K562 (cell line): ENCODE results near the gene C11orf42. TPM values are rescaled to one million over a fixed set of nuclear protein-coding genes. Genes with fewer than 3 reads are reported as not detected.

Source experiments
- ATAC-seq: fragments of 200-7000 bp; cut with Tn5 transposase; 3 replicates; pipeline ENCODE4 v1.9.1; 2020; ENCODE audit warnings: moderate library complexity
- BruUV-seq: library from RNA; stranded (reverse); fragments of 400-500 nt; replicated peaks from 2 replicates; lab custom pipeline; 2021; lab: Mats Ljungman, UMichigan
- CTCF ChIA-PET: fragments of 300-600 bp; formaldehyde crosslinking; extraction: SDS; loops from one replicate; lab custom pipeline; 2021; ENCODE audit warnings: low intra/inter-chr PET ratio; lab: Yijun Ruan, JAX
- POLR2A ChIA-PET: fragments of 300-600, 350-650 bp; sonication (Branson Sonifier 250); formaldehyde crosslinking; extraction: SDS; loops from one replicate; lab custom pipeline; 2021; ENCODE audit warnings: antibody characterized with exemption, inconsistent platforms; lab: Yijun Ruan, JAX
- DNase-seq, 4 experiments: peaks; one replicate each; pipeline versions ENCODE4 v3.0.0 to v3.0.0-alpha.2; 2011 to 2018; ENCODE audit warnings: low spot score in 3 of 4, mixed read lengths in 3 of 4; ENCODE audit errors: extremely low read depth in 1 of 4
- FAIRE-seq: peaks from 2 replicates; lab custom pipeline; 2011; peaks lifted over from hg19 to GRCh38; lab: Jason Lieb, UNC
- H2AFZ ChIP-seq: 2 replicates; pipeline ENCODE4 v1.6.0; 2011; ENCODE audit warnings: low read depth, low read length, control low read depth, inconsistent platforms
- H3K27ac ChIP-seq: fragments of 200-600 bp; 3 replicates; pipeline ENCODE4 v1.8.0; 2011; ENCODE audit warnings: low read depth, mild to moderate bottlenecking, control low read depth, inconsistent platforms, low read length, moderate library complexity, mixed read lengths; ENCODE audit errors: extremely low read depth
- H3K27me3 ChIP-seq, 2 experiments: fragments of 300-600 bp in 1 of 2; 2 replicates in 1 of 2; 3 replicates in 1 of 2; pipeline versions ENCODE4 v1.6.0 to v1.8.0; 2011; ENCODE audit warnings: inconsistent platforms in 2 of 2, low read length in 2 of 2, mild to moderate bottlenecking in 1 of 2, mixed read lengths in 1 of 2, moderate library complexity in 1 of 2; ENCODE audit not compliant: control insufficient read depth in 2 of 2, insufficient read depth in 2 of 2
- H3K36me3 ChIP-seq: fragments of 300-600 bp; 3 replicates; pipeline ENCODE4 v1.8.0; 2011; ENCODE audit warnings: mild to moderate bottlenecking, low read length, inconsistent platforms; ENCODE audit not compliant: control insufficient read depth, insufficient read depth
- H3K4me1 ChIP-seq, 2 experiments: fragments of 200-600 bp in 1 of 2; replicated peaks in 1 of 2; 2 replicates in 1 of 2; 3 replicates in 1 of 2; pipeline versions ENCODE4 v1.5.1 to v1.8.0; 2011; ENCODE audit warnings: inconsistent platforms in 2 of 2, low read length in 2 of 2, mild to moderate bottlenecking in 1 of 2, mixed read lengths in 1 of 2, moderate library complexity in 1 of 2; ENCODE audit not compliant: control insufficient read depth in 2 of 2, insufficient read depth in 2 of 2
- H3K4me2 ChIP-seq: 2 replicates; pipeline ENCODE4 v1.6.1; 2011; ENCODE audit warnings: low read length, control low read depth, inconsistent platforms, mixed read lengths; ENCODE audit not compliant: insufficient read depth
- H3K4me3 ChIP-seq: fragments of 200-600 bp; sonication (generic), shearing (Covaris generic); 2 replicates; pipeline ENCODE4 v1.5.1; 2016; ENCODE audit warnings: control low read depth, inconsistent platforms
- H3K79me2 ChIP-seq: fragments of 200-600 bp; 3 replicates; pipeline ENCODE4 v1.8.0; 2011; ENCODE audit warnings: low read length, inconsistent platforms; ENCODE audit not compliant: control insufficient read depth, insufficient read depth
- H3K9ac ChIP-seq, 2 experiments: 2 replicates each; pipeline versions ENCODE4 v1.6.0 to v1.6.1; 2011; ENCODE audit warnings: low read depth in 2 of 2, low read length in 2 of 2, control low read depth in 1 of 2, inconsistent platforms in 1 of 2, mild to moderate bottlenecking in 1 of 2, mixed read lengths in 1 of 2; ENCODE audit not compliant: insufficient read depth in 1 of 2
- H3K9me1 ChIP-seq: one replicate; pipeline ENCODE4 v1.6.0; 2011; ENCODE audit warnings: inconsistent platforms, mild to moderate bottlenecking, low read length, moderate library complexity; ENCODE audit not compliant: control insufficient read depth, insufficient read depth
- H3K9me3 ChIP-seq: replicated peaks from 2 replicates; pipeline ENCODE4 v1.5.1; 2011; ENCODE audit warnings: low read depth, low read length, inconsistent platforms; ENCODE audit not compliant: control insufficient read depth, insufficient read depth
- H4K20me1 ChIP-seq: replicated peaks from 2 replicates; pipeline ENCODE4 v1.6.1; 2011; ENCODE audit warnings: low read length, inconsistent platforms, mixed read lengths; ENCODE audit not compliant: control insufficient read depth, insufficient read depth
- CTCF ChIP-seq, 3 experiments: IDR thresholded peaks in 2 of 3; conservative IDR thresholded peaks in 1 of 3; 2 replicates each; pipeline ENCODE4 v1.5.1; 2011 to 2012; ENCODE audit warnings: low read length in 3 of 3, mild to moderate bottlenecking in 3 of 3, control low read depth in 2 of 3, improper control_type of control experiment in 1 of 3, inconsistent platforms in 1 of 3, low read depth in 1 of 3, mixed read lengths in 1 of 3, moderate library complexity in 1 of 3; ENCODE audit not compliant: insufficient read depth in 2 of 3
- REST ChIP-seq, 2 experiments: fragments of 450-650 bp; formaldehyde crosslinking in 1 of 2; IDR thresholded peaks; 2 replicates each; pipeline versions ENCODE4 v1.4.0 to v1.6.1; 2014 to 2020; ENCODE audit warnings: mild to moderate bottlenecking in 2 of 2, borderline replicate concordance in 1 of 2, low read depth in 1 of 2
- SAFB2 ChIP-seq: fragments of 200-400 bp; formaldehyde crosslinking; IDR thresholded peaks from 2 replicates; pipeline ENCODE4 v1.6.1; 2018; ENCODE audit warnings: borderline replicate concordance, low read length, low read depth, moderate library complexity; ENCODE audit not compliant: severe bottlenecking
- SMC3 ChIP-seq: conservative IDR thresholded peaks from 2 replicates; pipeline ENCODE4 v1.6.1; 2011; ENCODE audit warnings: low read depth, low read length, improper control_type of control experiment; ENCODE audit not compliant: insufficient read depth
- SPI1 ChIP-seq: IDR thresholded peaks from 2 replicates; pipeline ENCODE4 v1.6.1; 2011; ENCODE audit warnings: low read depth, low read length, control low read depth, borderline replicate concordance
- ZNF174 ChIP-seq: fragments of 250-450 bp; sonication (Bioruptor Pico); IDR thresholded peaks from 2 replicates; pipeline ENCODE4 v1.4.0; 2020; ENCODE audit warnings: mild to moderate bottlenecking
- WGBS: fragments of 100-300 bp; shearing (Covaris generic); methylation state at CpG from one replicate; pipeline ENCODE4 v1.1.6; 2016; ENCODE audit warnings: low coverage, mixed read lengths; ENCODE audit not compliant: insufficient coverage; ENCODE audit errors: missing lambda C conversion rate; 5-methylcytosine and 5-hydroxymethylcytosine counted together
- in situ Hi-C: fragments of 300-500 bp; cut with MboI; formaldehyde crosslinking; loops from 4 replicates; pipeline ENCODE4 v1.15.0; 2018; ENCODE audit warnings: inconsistent platforms, mixed read lengths
- intact Hi-C: fragments of 100-400 bp; cut with micrococcal nuclease; formaldehyde crosslinking; loops from 2 replicates; pipeline ENCODE4 v1.14.2; 2022
- polyA plus RNA-seq, 8 experiments: library from polyadenylated mRNA; depleted of rRNA in 4 of 8; stranded (reverse) in 5 of 8; unstranded in 3 of 8; fragments of >200 nt; fragmentation: Nextera tagmentation in 2 of 8; fragmentation: Illumina TruSeq in 1 of 8; extraction: Ambion mirVana in 2 of 8; extraction: Trizol in 1 of 8; gene quantifications; 2 replicates each; pipeline versions ENCODE4 v1.2.1 to v1.2.3, GENCODE V29; 2011 to 2014; ENCODE audit warnings: inconsistent platforms in 1 of 8, missing spikeins in 1 of 8
- total RNA-seq, 7 experiments: library from RNA; depleted of rRNA in 6 of 7; stranded (reverse); fragments of >200 nt in 6 of 7; fragmentation: Illumina TruSeq in 2 of 7; extraction: Trizol in 2 of 7; gene quantifications; 2 replicates each; pipeline versions ENCODE4 v1.2.1 to v1.2.3, GENCODE V29; 2011 to 2021; ENCODE audit warnings: low replicate concordance in 1 of 7

Gene C11orf42
- total and polyA plus RNA-seq, 9 of the 15 experiments (the other 6 are each of a cell fraction or from before 2014, with no cell fraction given) = not detected

- TF ChIP-seq ZNF174 (CRISPR knock-in tag) = no peak
These were observed 44.6 kb downstream of the C11orf42 start (continued) for GRCh38 chr11:6249770-6250555.

GRCh38 chr11:6251120-6251733 is 45.9 kb downstream of the C11orf42 start:
- no peaks in the 10 kb centered on the region for H3K9me1 ChIP-seq
- DNase-seq (peak; percentile 72 to 77 (median 76)), FAIRE-seq (peak; percentile 86), ATAC-seq (peak; percentile 99)
- H3K9ac ChIP-seq = no peak overlapping the region
- POLR2A ChIA-PET = interaction anchor here (0.7 to 3.1 kb wide), 6 partner anchors 9 to 113 kb away, joined by 4 to 16 read pairs (median 7); partner anchors contain the start of genes CCKBR and FHIP1B
- no TSS peak for BruUV-seq
- no peak overlapping the region; the same call in 1 of the 2 replicates for H3K4me2 ChIP-seq
- peaks cover 3 to 15% of the 10 kb centered on the region in 2 experiments; a peak in 4 of 5 replicates for H3K4me1 ChIP-seq
- no peak overlapping the region for H3K27ac ChIP-seq
- CTCF ChIA-PET = interaction anchor here (0.6 to 1.2 kb wide), 4 partner anchors 65 to 1247 kb away, joined by 3 to 9 read pairs (median 4); no protein-coding TSS in a partner anchor
- no peaks in the 10 kb centered on the region for H4K20me1 ChIP-seq
- peak overlapping the region; percentile 60; the same call in 1 of the 2 replicates for H2AFZ ChIP-seq
- in situ Hi-C loops (no loop called here), intact Hi-C loops (loop anchor here (2.0 kb wide), 2 partner anchors 64 to 102 kb away; no protein-coding TSS in a partner anchor)
- no peaks in the 10 kb centered on the region for H3K27me3 ChIP-seq
- H3K79me2 ChIP-seq = no peaks in the 10 kb centered on the region
- no peaks in the 10 kb centered on the region for H3K36me3 ChIP-seq
- 32% methylated on average over 6 of the region's 6 CpGs for WGBS
- no peak overlapping the region for H3K4me3 ChIP-seq
- no peaks in the 10 kb centered on the region for H3K9me3 ChIP-seq
- TF ChIP-seq REST (IDR thresholded peaks at IDR 0.05; ENCODE audit: borderline replicate concordance) = peak; percentile 51; the same call in 1 of the 2 replicates
- TF ChIP-seq REST (CRISPR knock-in tag; IDR thresholded peaks at IDR 0.05; ENCODE audit: low read depth) = no peak
- TF ChIP-seq SMC3 = peak; percentile 45; the same call in 1 of the 2 replicates
- peak; percentile 88 to 99 (median 91) for TF ChIP-seq CTCF (IDR thresholded peaks at IDR 0.05 in 2 of 3, conservative IDR thresholded peaks at IDR 0.05 in 1 of 3; ENCODE audit: insufficient read depth in 2 of 3, low read depth in 1 of 3, low read length in 3 of 3)
- peak; percentile 18; the same call in 1 of the 2 replicates for TF ChIP-seq SPI1
- no peak for TF ChIP-seq SAFB2
